GM18909 (cell line): ENCODE measurements around the gene INO80B.
"Not testable (repeated sequence)": the region's sequence is repeated elsewhere in the genome, so short reads cannot be mapped to it uniquely, and the experiment has no call there.

Experiments used
- ATAC-seq: cut with Tn5 transposase; IDR thresholded peaks from one replicate; pipeline ENCODE4 v1.9.1; 2021; ENCODE audit warnings: mild to moderate bottlenecking; ENCODE audit not compliant: unreplicated experiment, poor library complexity

INO80B gene

DNA sequence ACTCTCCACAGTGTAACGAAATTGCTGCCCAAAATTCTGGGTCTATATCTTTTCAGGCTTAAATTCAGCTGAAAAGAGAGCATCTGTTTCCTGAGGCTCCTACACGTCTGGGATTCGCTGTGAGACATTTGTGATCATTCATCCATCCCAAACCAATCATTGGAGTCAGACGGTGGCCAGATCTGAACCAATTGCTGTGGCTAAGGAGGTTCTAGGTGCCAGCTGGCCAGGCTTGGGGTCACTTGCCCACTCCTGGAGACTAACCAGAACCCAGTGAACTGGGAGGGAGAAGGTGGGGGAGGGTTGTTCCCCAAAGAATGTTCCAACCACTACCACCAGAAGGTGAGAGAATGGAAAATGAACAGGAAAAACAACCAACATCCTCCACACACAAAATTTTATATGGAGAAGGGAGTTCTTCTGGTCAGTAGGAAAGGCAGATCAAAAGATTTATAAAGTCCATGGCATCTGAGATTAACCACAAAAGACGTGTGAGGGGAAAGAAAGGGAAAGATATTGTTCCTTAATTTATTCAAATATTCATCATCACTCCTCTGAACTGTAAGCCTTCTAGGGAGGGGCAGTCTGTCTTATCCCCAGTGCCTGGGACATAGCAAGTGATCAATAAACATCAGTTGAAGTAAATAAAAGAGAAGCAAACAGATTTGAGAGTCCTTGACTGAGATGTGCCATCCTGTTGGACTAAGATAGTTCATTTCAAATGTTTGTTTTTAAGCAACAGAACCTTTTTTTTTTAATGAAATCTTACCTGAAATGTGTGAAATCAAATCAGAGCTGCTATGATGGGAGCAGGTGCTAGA lies 10.2 kb upstream of the INO80B start:
- no peak for ATAC-seq

- ATAC-seq = no peak
These were observed 7.5 kb upstream of the INO80B start for GRCh38 chr2:74447230-74447999.

- ATAC-seq = no peak
These were observed 6.1 kb upstream of the INO80B start for GRCh38 chr2:74448771-74449170.

DNA sequence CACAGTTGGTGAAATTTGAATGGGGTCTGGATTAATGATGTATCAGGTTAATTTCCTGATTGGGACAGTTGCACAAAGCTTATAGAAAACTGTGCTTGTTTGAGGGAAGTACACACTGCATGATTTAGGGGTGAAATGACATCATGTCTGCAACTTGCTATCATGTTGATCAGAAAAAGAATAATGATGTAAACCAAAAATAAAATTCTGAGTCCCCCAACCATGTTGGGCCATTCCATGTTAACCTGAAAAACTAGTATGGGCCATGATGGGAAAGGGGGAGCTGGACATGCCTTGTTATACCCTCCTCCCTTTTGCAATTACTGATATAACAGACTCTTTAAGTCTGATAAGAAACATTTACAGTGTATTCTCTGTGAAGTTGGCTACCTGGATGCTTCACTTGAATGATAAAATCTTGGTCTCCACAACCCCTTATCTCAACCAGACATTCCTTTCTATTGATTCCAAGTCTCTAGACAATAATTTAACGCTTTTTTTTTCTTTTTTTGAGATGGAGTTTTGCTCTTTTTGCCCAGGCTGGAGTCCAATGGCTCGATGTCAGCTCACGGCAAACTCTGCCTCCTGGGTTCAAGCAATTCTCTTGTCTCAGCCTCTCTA lies 4.2 kb upstream of the INO80B start:
- ATAC-seq = no peak

- ATAC-seq = no peak
These were observed 2.3 kb downstream of the INO80B start for GRCh38 chr2:74457129-74457548.

DNA sequence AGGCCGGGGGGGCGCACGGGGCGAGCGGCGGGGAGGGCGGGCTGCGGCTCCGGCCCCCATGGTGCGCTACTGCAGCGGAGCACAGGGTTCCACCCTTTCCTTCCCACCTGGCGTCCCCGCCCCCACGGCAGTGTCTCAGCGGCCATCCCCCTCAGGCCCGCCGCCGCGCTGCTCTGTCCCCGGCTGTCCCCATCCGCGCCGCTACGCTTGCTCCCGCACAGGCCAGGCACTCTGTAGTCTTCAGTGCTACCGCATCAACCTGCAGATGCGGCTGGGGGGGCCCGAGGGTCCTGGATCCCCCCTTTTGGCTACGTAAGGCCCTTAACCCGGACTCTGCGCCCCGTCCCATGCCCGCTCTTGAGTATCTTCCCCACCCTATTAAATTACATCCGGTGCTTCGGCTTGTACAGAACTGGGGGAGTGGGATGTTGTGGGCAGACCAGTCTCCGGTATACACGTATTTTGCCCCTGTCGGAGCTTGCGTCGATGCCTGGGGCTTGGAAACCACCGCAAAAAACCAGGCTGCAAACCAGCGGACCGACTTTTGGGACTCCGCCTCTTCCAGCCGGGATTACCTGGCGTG lies 2.8 kb downstream of the INO80B start:
- peak; percentile 34 for ATAC-seq

- ATAC-seq = peak; percentile 86
These were observed 3.4 kb downstream of the INO80B start, which contains the start of gene WBP1 for GRCh38 chr2:74458132-74458937. WBP1 (plus strand) TSS chr2:74458438; CDS start chr2:74458603, 165 bp downstream.

- no peak for ATAC-seq
These were observed 4.1 kb downstream of the INO80B start for GRCh38 chr2:74458938-74459363.

GRCh38 chr2:74459503-74460118 lies 4.7 kb downstream of the INO80B start:
- not testable (repeated sequence) for ATAC-seq

GRCh38 chr2:74460187-74460586 lies 5.3 kb downstream of the INO80B start:
- not testable (repeated sequence) for ATAC-seq

GRCh38 chr2:74461187-74462053 lies 6.5 kb downstream of the INO80B start:
- no peak for ATAC-seq

DNA sequence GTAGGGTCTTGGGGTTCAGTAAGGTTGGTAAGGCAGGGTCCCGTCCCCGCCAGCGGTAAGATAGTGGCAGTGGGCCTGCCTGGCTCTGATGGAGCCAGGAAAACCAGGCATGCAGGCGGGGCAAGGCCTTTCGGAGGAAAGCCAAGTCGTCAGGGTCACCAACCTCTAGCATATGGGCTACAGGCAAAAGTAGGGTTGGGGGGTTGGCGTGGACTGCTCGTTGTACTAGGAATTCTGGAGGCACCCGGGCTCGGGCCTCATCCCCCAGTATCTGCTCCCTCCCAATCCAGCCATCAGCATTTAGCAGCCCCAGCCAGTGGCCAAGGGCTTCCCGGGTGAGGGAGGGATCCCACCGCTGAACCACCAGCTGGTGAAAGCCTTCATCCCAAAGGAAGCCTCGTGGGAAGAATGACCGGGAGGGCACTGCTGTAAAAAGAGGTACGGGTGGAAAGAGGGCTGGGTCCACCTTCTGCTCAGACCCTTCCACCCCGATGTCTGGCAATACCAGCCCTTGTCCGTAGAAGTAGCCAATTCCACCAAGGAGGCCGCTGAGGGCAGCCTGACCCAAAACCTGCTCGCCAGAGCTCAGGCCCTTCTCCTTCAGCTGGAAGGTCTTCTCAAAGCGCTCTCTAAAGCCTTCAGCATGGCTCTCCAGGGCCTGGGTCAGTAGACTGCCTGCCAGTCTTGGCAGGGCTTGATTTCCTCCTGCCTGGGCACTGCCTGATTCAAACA lies 7.3 kb downstream of the INO80B start:
- no peak for ATAC-seq

- no peak for ATAC-seq
These were observed 7.9 kb downstream of the INO80B start for GRCh38 chr2:74462786-74463105.

DNA sequence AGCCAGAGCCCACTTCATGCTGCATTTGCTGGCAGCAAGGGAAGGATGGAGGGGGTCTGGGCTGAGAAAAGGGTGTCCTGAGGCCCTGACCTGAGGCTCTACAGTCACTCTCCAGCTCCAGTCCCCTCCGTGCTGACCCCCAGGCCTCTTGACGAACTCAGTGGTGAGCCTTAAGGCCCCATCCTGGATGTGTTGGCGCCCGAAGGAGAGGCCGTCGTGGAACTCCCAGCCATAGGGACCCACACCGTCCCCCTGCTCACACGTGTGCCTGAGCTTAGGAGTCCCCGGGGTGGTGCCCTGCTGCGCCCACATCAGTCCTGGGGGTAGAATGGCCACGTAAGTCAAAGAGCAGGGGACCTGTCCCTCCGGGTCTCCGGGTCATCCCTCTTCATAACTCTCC lies 9.5 kb downstream of the INO80B start:
- ATAC-seq = peak; percentile 8

GRCh38 chr2:74470742-74471141 lies 15.9 kb downstream of the INO80B start:
- not testable (repeated sequence) for ATAC-seq

GRCh38 chr2:74471332-74472065 lies 16.6 kb downstream of the INO80B start:
- no peak for ATAC-seq
